ENCODE data around the gene KIF26B.

KIF26B gene

GRCh38 chr1:245235156-245235555 is 80.4 kb downstream of the KIF26B start:
- Histone ChIP-seq H2AFZ (ENCODE audit: low read depth, low read length) (no peak overlapping the region), H3K9me3 (ENCODE audit: insufficient read depth, low read length, severe bottlenecking) (no peaks in the 10 kb centered on the region), H3K9ac (ENCODE audit: low read depth, low read length) (no peak overlapping the region), H3K27ac (ENCODE audit: low read length) (no peak overlapping the region), H3K27me3 (ENCODE audit: insufficient read depth, low read length, poor library complexity) (no peaks in the 10 kb centered on the region), H3K4me3 (ENCODE audit: low read depth in 1 of 2, low read length in 2 of 2) (no peak overlapping the region), H3K79me2 (ENCODE audit: insufficient read depth, low read length) (no peaks in the 10 kb centered on the region), H4K20me1 (ENCODE audit: insufficient read depth, low read length) (no peaks in the 10 kb centered on the region), H3K36me3 (ENCODE audit: insufficient read depth, low read length) (no peaks in the 10 kb centered on the region), H3K4me2 (ENCODE audit: insufficient read depth, low read length) (no peak overlapping the region), H3K4me1 (ENCODE audit: insufficient read depth, low read length) (no peaks in the 10 kb centered on the region)
- TF ChIP-seq CTCF (IDR thresholded peaks at IDR 0.05; ENCODE audit: borderline replicate concordance, extremely low read depth, low read length, poor library complexity, severe bottlenecking) (no peak), EZH2 (IDR thresholded peaks at IDR 0.05; ENCODE audit: borderline replicate concordance, low read depth, low read length, severe bottlenecking) (no peak)
- ATAC-seq (ENCODE audit: insufficient read depth, low read depth): no peak
- DNase-seq: no peak

- no peaks in the 10 kb centered on the region for H3K79me2 ChIP-seq (ENCODE audit: insufficient read depth, low read length)
- no peaks in the 10 kb centered on the region for H4K20me1 ChIP-seq (ENCODE audit: insufficient read depth, low read length)
- no peak overlapping the region for H2AFZ ChIP-seq (ENCODE audit: low read depth, low read length)
- H3K4me1 ChIP-seq (ENCODE audit: insufficient read depth, low read length): no peaks in the 10 kb centered on the region
- no peaks in the 10 kb centered on the region for H3K9me3 ChIP-seq (ENCODE audit: insufficient read depth, low read length, severe bottlenecking)
- ATAC-seq (ENCODE audit: insufficient read depth, low read depth) (no peak), DNase-seq (no peak)
- H3K4me3 ChIP-seq (ENCODE audit: low read depth in 1 of 2, low read length in 2 of 2): no peak overlapping the region
- no peak for TF ChIP-seq EZH2 (IDR thresholded peaks at IDR 0.05; ENCODE audit: borderline replicate concordance, low read depth, low read length, severe bottlenecking)
- no peak for TF ChIP-seq CTCF (IDR thresholded peaks at IDR 0.05; ENCODE audit: borderline replicate concordance, extremely low read depth, low read length, poor library complexity, severe bottlenecking)
- H3K4me2 ChIP-seq (ENCODE audit: insufficient read depth, low read length): no peak overlapping the region
- no peak overlapping the region for H3K9ac ChIP-seq (ENCODE audit: low read depth, low read length)
- no peaks in the 10 kb centered on the region for H3K36me3 ChIP-seq (ENCODE audit: insufficient read depth, low read length)
- no peaks in the 10 kb centered on the region for H3K27me3 ChIP-seq (ENCODE audit: insufficient read depth, low read length, poor library complexity)
- H3K27ac ChIP-seq (ENCODE audit: low read length): no peak overlapping the region
Observed at GRCh38 chr1:245240648-245241165, 85.9 kb downstream of the KIF26B start.

- no peak for ATAC-seq (ENCODE audit: insufficient read depth, low read depth)
Observed at GRCh38 chr1:245241526-245242130, 86.8 kb downstream of the KIF26B start.

More at GRCh38 chr1:245241526-245242130, 86.8 kb downstream of the KIF26B start:
- no peak for DNase-seq
- H3K79me2 ChIP-seq (ENCODE audit: insufficient read depth, low read length): no peaks in the 10 kb centered on the region
- H3K27ac ChIP-seq (ENCODE audit: low read length): no peak overlapping the region
- H3K4me3 ChIP-seq (ENCODE audit: low read depth in 1 of 2, low read length in 2 of 2): no peak overlapping the region
- H3K4me1 ChIP-seq (ENCODE audit: insufficient read depth, low read length): no peaks in the 10 kb centered on the region
- no peaks in the 10 kb centered on the region for H4K20me1 ChIP-seq (ENCODE audit: insufficient read depth, low read length)
- TF ChIP-seq CTCF (IDR thresholded peaks at IDR 0.05; ENCODE audit: borderline replicate concordance, extremely low read depth, low read length, poor library complexity, severe bottlenecking): no peak
- no peak for TF ChIP-seq EZH2 (IDR thresholded peaks at IDR 0.05; ENCODE audit: borderline replicate concordance, low read depth, low read length, severe bottlenecking)
- no peaks in the 10 kb centered on the region for H3K9me3 ChIP-seq (ENCODE audit: insufficient read depth, low read length, severe bottlenecking)
- H2AFZ ChIP-seq (ENCODE audit: low read depth, low read length): no peak overlapping the region
- no peak overlapping the region for H3K4me2 ChIP-seq (ENCODE audit: insufficient read depth, low read length)
- no peaks in the 10 kb centered on the region for H3K27me3 ChIP-seq (ENCODE audit: insufficient read depth, low read length, poor library complexity)
- no peak overlapping the region for H3K9ac ChIP-seq (ENCODE audit: low read depth, low read length)
- H3K36me3 ChIP-seq (ENCODE audit: insufficient read depth, low read length): no peaks in the 10 kb centered on the region

Data from DND-41 (cell line).